ENCODE data around the gene TMEM260.

GRCh38 chr14:56585461-56586084 is 6.0 kb downstream of the TMEM260 start:
- TF ChIP-seq, protein P1, sequence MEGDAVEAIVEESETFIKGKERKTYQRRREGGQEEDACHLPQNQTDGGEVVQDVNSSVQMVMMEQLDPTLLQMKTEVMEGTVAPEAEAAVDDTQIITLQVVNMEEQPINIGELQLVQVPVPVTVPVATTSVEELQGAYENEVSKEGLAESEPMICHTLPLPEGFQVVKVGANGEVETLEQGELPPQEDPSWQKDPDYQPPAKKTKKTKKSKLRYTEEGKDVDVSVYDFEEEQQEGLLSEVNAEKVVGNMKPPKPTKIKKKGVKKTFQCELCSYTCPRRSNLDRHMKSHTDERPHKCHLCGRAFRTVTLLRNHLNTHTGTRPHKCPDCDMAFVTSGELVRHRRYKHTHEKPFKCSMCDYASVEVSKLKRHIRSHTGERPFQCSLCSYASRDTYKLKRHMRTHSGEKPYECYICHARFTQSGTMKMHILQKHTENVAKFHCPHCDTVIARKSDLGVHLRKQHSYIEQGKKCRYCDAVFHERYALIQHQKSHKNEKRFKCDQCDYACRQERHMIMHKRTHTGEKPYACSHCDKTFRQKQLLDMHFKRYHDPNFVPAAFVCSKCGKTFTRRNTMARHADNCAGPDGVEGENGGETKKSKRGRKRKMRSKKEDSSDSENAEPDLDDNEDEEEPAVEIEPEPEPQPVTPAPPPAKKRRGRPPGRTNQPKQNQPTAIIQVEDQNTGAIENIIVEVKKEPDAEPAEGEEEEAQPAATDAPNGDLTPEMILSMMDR (IDR thresholded peaks at IDR 0.05 in 4 of 5, conservative IDR thresholded peaks at IDR 0.05 in 1 of 5), result no peak
- no peak for TF ChIP-seq POLR2A (IDR thresholded peaks at IDR 0.05)
